Fibroblast of mammary gland (primary cell): Measurements from ENCODE around the gene TRERF1.

Experiments used
- DNase-seq: peaks from one replicate; pipeline ENCODE4 v3.0.0-alpha.2; 2010; ENCODE audit warnings: low read depth
- H3K4me3 ChIP-seq: 2 replicates; pipeline ENCODE4 v1.5.1; 2011; ENCODE audit warnings: low read depth, mild to moderate bottlenecking, low read length, moderate library complexity; ENCODE audit not compliant: control insufficient read depth
- CTCF ChIP-seq: conservative IDR thresholded peaks from 2 replicates; pipeline ENCODE4 v1.5.1; 2011; ENCODE audit warnings: low read depth, low read length, inconsistent platforms; ENCODE audit not compliant: control insufficient read depth, insufficient read depth

Gene TRERF1

GRCh38 chr6:42381850-42382249, 69.9 kb downstream of the TRERF1 start:
- no peak for TF ChIP-seq CTCF
- DNase-seq = no peak
- H3K4me3 ChIP-seq = no peak overlapping the region

GRCh38 chr6:42380228-42380979, 71.3 kb downstream of the TRERF1 start:
- H3K4me3 ChIP-seq = no peak overlapping the region
- no peak for DNase-seq
- no peak for TF ChIP-seq CTCF

GRCh38 chr6:42378536-42378935, 73.2 kb downstream of the TRERF1 start:
- no peak for TF ChIP-seq CTCF
- no peak for DNase-seq
- H3K4me3 ChIP-seq = no peak overlapping the region

GRCh38 chr6:42378125-42378524, 73.6 kb downstream of the TRERF1 start:
- no peak for TF ChIP-seq CTCF
- no peak for DNase-seq
- no peak overlapping the region for H3K4me3 ChIP-seq

- DNase-seq = no peak
- no peak for TF ChIP-seq CTCF
- no peak overlapping the region for H3K4me3 ChIP-seq
These were observed 76.6 kb downstream of the TRERF1 start for GRCh38 chr6:42375007-42375635.

- no peak for DNase-seq
- H3K4me3 ChIP-seq = no peak overlapping the region
- TF ChIP-seq CTCF = no peak
These were observed 77.6 kb downstream of the TRERF1 start for GRCh38 chr6:42374018-42374669.
